MG63 (cell line): Measurements from ENCODE around the gene MSGN1. TPM values are rescaled to one million over a fixed set of nuclear protein-coding genes. Genes with fewer than 3 reads are reported as not detected.
A peak's percentile ranks its signal among the peaks of the same experiment; 100 is the strongest.

Experiments used
- DNase-seq: peaks from one replicate; pipeline ENCODE4 v3.0.0-alpha.2; 2020
- H3K27me3 ChIP-seq: fragments of 250-450 bp; sonication (Bioruptor Pico); 2 replicates; pipeline ENCODE4 v1.5.1; 2020; ENCODE audit warnings: mild to moderate bottlenecking, moderate library complexity
- H3K36me3 ChIP-seq: fragments of 250-450 bp; sonication (Bioruptor Pico); 2 replicates; pipeline ENCODE4 v1.5.1; 2020; ENCODE audit warnings: mild to moderate bottlenecking, moderate library complexity
- H3K4me3 ChIP-seq: fragments of 250-450 bp; sonication (Bioruptor Pico); 2 replicates; pipeline ENCODE4 v1.5.1; 2020; ENCODE audit warnings: mild to moderate bottlenecking, moderate library complexity
- H3K9me3 ChIP-seq: fragments of 250-450 bp; sonication (Bioruptor Pico); 2 replicates; pipeline ENCODE4 v1.5.1; 2020; ENCODE audit warnings: mild to moderate bottlenecking, moderate library complexity
- total RNA-seq: library from RNA; depleted of rRNA; stranded (reverse); fragments of >200 nt; shearing (Covaris generic); gene quantifications from 2 replicates; pipeline ENCODE4 v1.2.3, GENCODE V29; 2014; ENCODE audit warnings: low replicate concordance

MSGN1 gene
- total RNA-seq, 1 experiment from 2014 or later, result not detected

DNA sequence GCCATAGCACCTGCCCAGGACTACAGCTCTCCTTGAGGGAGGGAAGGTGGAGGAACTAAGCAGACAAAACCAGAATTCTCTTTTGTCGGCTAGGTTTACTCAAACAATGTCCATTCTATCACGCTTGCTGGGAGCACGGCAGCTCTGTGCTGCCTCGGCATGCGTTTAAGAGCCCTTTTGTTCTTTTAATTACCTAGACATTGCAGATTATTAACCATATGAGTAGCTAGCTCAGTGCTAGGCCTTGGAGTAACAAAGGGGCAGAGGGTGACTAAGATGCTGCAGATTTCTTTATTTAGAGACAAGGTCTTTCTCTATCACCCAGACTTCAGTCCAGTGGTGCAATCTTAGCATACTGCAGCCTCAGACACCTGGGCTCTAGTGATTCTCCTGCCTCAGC is 11.1 kb downstream of the MSGN1 start:
- H3K27me3 ChIP-seq, result peaks cover 2% of the 10 kb centered on the region; the same call in 1 of the 2 replicates
- H3K4me3 ChIP-seq, result no peak overlapping the region
- H3K36me3 ChIP-seq, result no peaks in the 10 kb centered on the region
- DNase-seq, result no peak
- H3K9me3 ChIP-seq, result no peaks in the 10 kb centered on the region

DNA sequence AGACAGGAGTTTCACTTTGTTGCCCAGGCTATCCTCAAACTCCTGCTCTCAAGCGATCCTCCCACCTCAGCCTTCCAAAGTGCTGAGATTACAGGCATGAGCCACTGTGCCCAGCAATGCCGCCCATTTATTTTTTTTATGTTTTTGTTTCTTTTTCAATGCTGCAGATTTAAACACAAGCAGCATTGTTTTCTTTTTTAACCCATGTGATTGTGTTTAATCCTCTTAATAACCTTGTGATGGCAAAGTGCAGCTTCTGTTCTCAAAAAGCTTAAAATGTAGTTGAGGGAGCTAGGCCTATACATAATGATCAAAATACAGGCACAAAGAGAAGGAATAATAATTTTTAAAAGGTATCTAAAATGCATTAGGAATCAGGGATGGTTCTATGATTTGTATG is 11.5 kb downstream of the MSGN1 start:
- H3K36me3 ChIP-seq, result no peaks in the 10 kb centered on the region
- no peaks in the 10 kb centered on the region for H3K9me3 ChIP-seq
- H3K4me3 ChIP-seq, result no peak overlapping the region
- no peak for DNase-seq
- peaks cover 2% of the 10 kb centered on the region; the same call in 1 of the 2 replicates for H3K27me3 ChIP-seq

- no peak overlapping the region for H3K4me3 ChIP-seq
- H3K9me3 ChIP-seq, result no peaks in the 10 kb centered on the region
These were observed 14.1 kb downstream of the MSGN1 start for GRCh38 chr2:17830053-17831034.

DNA sequence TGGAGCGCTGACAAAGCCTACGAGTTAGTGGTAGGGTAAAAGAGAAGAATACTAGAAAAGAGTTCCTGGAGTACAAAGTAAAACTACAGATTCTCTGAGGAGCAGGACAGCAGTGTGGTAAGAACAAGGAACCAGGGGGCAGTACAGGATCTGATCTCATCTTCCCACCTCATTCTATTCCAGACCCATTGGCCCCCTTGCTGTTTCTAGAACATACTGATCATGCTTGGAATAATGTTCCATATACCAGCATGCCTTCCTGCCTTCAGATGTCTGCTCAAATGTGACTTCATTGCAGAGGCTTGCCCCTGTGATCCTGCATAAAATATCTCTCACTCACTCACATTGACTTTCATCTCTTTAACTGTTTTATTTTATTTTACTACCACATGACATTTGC is 19.3 kb downstream of the MSGN1 start:
- Histone ChIP-seq H3K4me3 (no peak overlapping the region), H3K9me3 (no peaks in the 10 kb centered on the region), H3K36me3 (no peaks in the 10 kb centered on the region), H3K27me3 (peaks cover 2% of the 10 kb centered on the region; the same call in 1 of the 2 replicates)
- no peak for DNase-seq

More at GRCh38 chr2:17830053-17831034, 14.1 kb downstream of the MSGN1 start:
- peak; percentile 41 for DNase-seq
- Histone ChIP-seq H3K27me3 (peaks cover 2% of the 10 kb centered on the region; the same call in 1 of the 2 replicates), H3K36me3 (no peaks in the 10 kb centered on the region)

- no peak for DNase-seq
- Histone ChIP-seq H3K9me3 (no peaks in the 10 kb centered on the region), H3K4me3 (no peak overlapping the region), H3K36me3 (no peaks in the 10 kb centered on the region), H3K27me3 (no peaks in the 10 kb centered on the region)
These were observed 23.7 kb downstream of the MSGN1 start for GRCh38 chr2:17839959-17840358.

GRCh38 chr2:17843457-17843856 is 27.2 kb downstream of the MSGN1 start:
- Histone ChIP-seq H3K4me3 (no peak overlapping the region), H3K36me3 (no peaks in the 10 kb centered on the region), H3K27me3 (no peaks in the 10 kb centered on the region), H3K9me3 (no peaks in the 10 kb centered on the region)
- DNase-seq, result no peak

- Histone ChIP-seq H3K4me3 (no peak overlapping the region), H3K27me3 (no peaks in the 10 kb centered on the region), H3K9me3 (no peaks in the 10 kb centered on the region), H3K36me3 (no peaks in the 10 kb centered on the region)
- no peak for DNase-seq
These were observed 29.5 kb downstream of the MSGN1 start for GRCh38 chr2:17845806-17846205.

GRCh38 chr2:17846676-17847075 is 30.4 kb downstream of the MSGN1 start:
- no peak for DNase-seq
- H3K27me3 ChIP-seq, result no peaks in the 10 kb centered on the region
- no peak overlapping the region for H3K4me3 ChIP-seq
- no peaks in the 10 kb centered on the region for H3K9me3 ChIP-seq
- no peaks in the 10 kb centered on the region for H3K36me3 ChIP-seq

DNA sequence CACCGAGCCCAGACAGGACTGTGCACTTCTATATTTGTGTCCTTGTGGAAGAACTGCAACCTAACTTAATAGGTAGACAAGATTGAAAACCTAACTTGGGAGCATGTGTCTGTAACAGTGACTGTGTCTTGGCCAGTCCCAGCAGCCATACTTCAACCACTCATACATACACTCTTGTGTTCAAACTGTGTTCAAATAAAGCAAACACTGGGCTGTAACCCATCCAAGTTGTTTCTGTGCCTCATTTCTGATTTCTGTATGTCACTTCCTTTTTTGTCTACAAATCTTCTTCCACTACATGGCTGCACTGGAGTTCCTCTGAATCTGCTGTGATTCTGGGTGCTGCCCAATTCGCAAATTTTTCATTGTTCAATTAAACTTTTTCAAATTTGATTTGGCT is 31.0 kb downstream of the MSGN1 start:
- H3K36me3 ChIP-seq, result no peaks in the 10 kb centered on the region
- no peak overlapping the region for H3K4me3 ChIP-seq
- no peak for DNase-seq
- no peaks in the 10 kb centered on the region for H3K27me3 ChIP-seq
- no peaks in the 10 kb centered on the region for H3K9me3 ChIP-seq

- H3K9me3 ChIP-seq, result no peaks in the 10 kb centered on the region
- no peak overlapping the region for H3K4me3 ChIP-seq
- H3K27me3 ChIP-seq, result no peaks in the 10 kb centered on the region
- DNase-seq, result no peak
- no peaks in the 10 kb centered on the region for H3K36me3 ChIP-seq
These were observed 33.0 kb downstream of the MSGN1 start for GRCh38 chr2:17849275-17849674.

GRCh38 chr2:17850151-17850550 is 33.9 kb downstream of the MSGN1 start:
- Histone ChIP-seq H3K4me3 (no peak overlapping the region), H3K9me3 (no peaks in the 10 kb centered on the region), H3K36me3 (no peaks in the 10 kb centered on the region), H3K27me3 (no peaks in the 10 kb centered on the region)
- DNase-seq, result no peak

- DNase-seq, result peak; percentile 54
- no peak overlapping the region for H3K4me3 ChIP-seq
- H3K36me3 ChIP-seq, result no peaks in the 10 kb centered on the region
- H3K27me3 ChIP-seq, result no peaks in the 10 kb centered on the region
- H3K9me3 ChIP-seq, result no peaks in the 10 kb centered on the region
These were observed 35.7 kb downstream of the MSGN1 start for GRCh38 chr2:17851731-17852585.

- Histone ChIP-seq H3K4me3 (no peak overlapping the region), H3K27me3 (no peaks in the 10 kb centered on the region), H3K9me3 (no peaks in the 10 kb centered on the region), H3K36me3 (no peaks in the 10 kb centered on the region)
- no peak for DNase-seq
These were observed 37.5 kb downstream of the MSGN1 start for GRCh38 chr2:17853799-17854198.

DNA sequence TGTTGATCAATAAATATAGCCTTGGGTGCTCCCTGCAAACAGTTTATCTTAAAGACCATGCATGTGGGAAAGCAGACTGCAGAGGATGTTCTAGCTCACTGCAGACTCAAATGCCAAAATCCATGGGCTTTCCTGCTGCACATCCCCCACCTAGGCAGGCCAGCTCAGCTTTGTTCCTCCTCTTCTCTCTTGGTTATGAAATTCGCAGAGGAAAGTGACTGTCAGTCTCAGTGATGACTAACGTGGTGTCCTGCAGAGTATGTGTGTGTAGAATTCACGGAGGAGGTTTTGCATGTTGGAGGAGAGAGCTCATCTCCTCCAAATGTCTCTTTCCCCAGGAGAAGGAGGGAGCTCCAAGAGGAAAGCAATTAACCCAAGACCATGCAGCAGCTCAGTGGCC is 40.8 kb downstream of the MSGN1 start:
- H3K27me3 ChIP-seq, result no peaks in the 10 kb centered on the region
- H3K36me3 ChIP-seq, result no peaks in the 10 kb centered on the region
- peak; percentile 60 for DNase-seq
- H3K4me3 ChIP-seq, result no peak overlapping the region
- H3K9me3 ChIP-seq, result no peaks in the 10 kb centered on the region

DNA sequence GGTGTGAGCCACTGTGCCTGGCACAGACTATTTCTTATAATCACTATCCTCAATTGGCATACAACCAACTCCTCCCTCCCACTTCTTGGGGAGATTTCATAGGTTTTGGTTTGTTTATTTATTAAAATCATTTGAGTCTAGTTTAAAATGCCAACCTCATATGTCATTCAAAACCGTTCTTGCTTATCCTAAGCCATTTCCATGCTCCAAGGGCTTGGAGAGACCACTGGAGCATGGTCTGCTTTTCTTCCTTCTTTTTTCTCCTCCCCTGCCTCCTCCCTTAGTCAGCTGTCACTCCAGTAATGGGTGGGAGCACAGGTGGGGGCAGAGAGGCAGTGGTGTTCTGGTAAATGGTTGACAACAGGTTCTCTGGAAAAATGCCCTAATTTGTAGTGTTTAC is 41.8 kb downstream of the MSGN1 start:
- Histone ChIP-seq H3K4me3 (no peak overlapping the region), H3K36me3 (no peaks in the 10 kb centered on the region), H3K27me3 (no peaks in the 10 kb centered on the region), H3K9me3 (no peaks in the 10 kb centered on the region)
- no peak for DNase-seq

DNA sequence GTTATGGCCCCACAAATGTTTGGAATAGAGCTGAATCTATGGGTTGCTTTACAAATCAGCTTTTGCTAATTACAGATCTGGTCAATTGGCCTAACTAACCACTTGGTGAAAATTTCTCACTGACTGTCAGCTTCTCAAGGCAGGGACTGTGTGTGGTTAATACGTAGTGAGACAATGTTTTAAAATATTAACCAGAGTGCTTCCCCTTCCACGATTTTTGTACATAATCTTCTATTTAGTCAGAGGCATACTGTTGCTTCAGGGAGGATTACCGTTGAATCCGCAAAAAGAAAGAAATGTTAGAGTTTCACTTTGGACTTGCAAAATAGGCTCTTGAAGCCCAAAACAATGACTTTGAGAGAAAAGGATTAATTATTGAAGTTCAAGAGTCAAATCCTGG is 47.3 kb downstream of the MSGN1 start:
- Histone ChIP-seq H3K9me3 (no peaks in the 10 kb centered on the region), H3K36me3 (no peaks in the 10 kb centered on the region), H3K27me3 (no peaks in the 10 kb centered on the region), H3K4me3 (no peak overlapping the region)
- no peak for DNase-seq

DNA sequence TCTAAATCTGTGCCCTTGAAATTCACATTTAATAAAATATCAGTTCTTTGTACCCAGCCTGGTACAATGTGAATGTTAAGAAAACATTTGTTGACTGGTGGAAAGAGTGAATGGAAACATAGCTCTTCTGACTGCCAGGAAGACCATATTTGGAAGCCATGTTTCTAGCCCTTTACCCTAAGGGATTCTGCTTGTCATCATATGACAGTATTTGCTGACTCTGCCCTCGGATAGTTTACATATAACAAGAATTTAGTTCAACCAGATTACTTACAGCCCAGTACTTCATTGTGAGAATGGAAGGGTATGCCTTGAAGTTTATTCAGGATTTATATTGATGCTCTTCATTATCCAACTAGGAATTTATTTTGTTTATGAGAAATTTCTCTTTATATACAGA is 48.4 kb downstream of the MSGN1 start:
- H3K27me3 ChIP-seq, result no peaks in the 10 kb centered on the region
- H3K9me3 ChIP-seq, result no peaks in the 10 kb centered on the region
- no peak for DNase-seq
- no peak overlapping the region for H3K4me3 ChIP-seq
- H3K36me3 ChIP-seq, result no peaks in the 10 kb centered on the region
